Kidney (tissue), 14 donors: ENCODE data around the gene PDE4D. TPM values are rescaled to one million over a fixed set of nuclear protein-coding genes. Genes with fewer than 3 reads are reported as not detected.

Source experiments
- DNase-seq, 5 donors: peaks; one replicate each; pipeline ENCODE4 v3.0.0-alpha.2; 2013 to 2020
- FAIRE-seq: peaks from 2 replicates; lab custom pipeline; 2012; peaks lifted over from hg19 to GRCh38; lab: Jason Lieb, UNC
- H3K27ac ChIP-seq, 2 donors: one replicate each; pipeline ENCODE4 v1.7.0; 2013; ENCODE audit warnings: low read depth in 2 of 2, low read length in 2 of 2, inconsistent platforms in 1 of 2
- H3K27me3 ChIP-seq: one replicate; pipeline ENCODE4 v1.7.1; 2013; ENCODE audit warnings: low read length, inconsistent platforms; ENCODE audit not compliant: control insufficient read depth, insufficient read depth
- H3K36me3 ChIP-seq, 3 donors: one replicate each; pipeline versions ENCODE4 v1.7.0 to v1.7.1; 2013; ENCODE audit warnings: low read length in 3 of 3, control low read depth in 1 of 3, inconsistent platforms in 1 of 3; ENCODE audit not compliant: insufficient read depth in 3 of 3, control insufficient read depth in 2 of 3
- H3K4me1 ChIP-seq, 3 donors: one replicate each; pipeline versions ENCODE4 v1.7.0 to v1.7.1; 2013; ENCODE audit warnings: low read length in 3 of 3, inconsistent platforms in 1 of 3, low read depth in 1 of 3; ENCODE audit not compliant: control insufficient read depth in 2 of 3, insufficient read depth in 2 of 3
- H3K4me3 ChIP-seq, 3 donors: one replicate each; pipeline versions ENCODE4 v1.7.0 to v1.8.1; 2013; ENCODE audit warnings: low read length in 3 of 3, control low read depth in 1 of 3, inconsistent platforms in 1 of 3
- H3K9ac ChIP-seq, 3 donors: one replicate each; pipeline versions ENCODE4 v1.7.0 to v1.7.1; 2013; ENCODE audit warnings: low read length in 3 of 3, control low read depth in 1 of 3, inconsistent platforms in 1 of 3
- H3K9me3 ChIP-seq, 3 donors: one replicate each; pipeline versions ENCODE4 v1.7.0 to v1.7.1; 2013; ENCODE audit warnings: low read length in 3 of 3, control low read depth in 1 of 3, inconsistent platforms in 1 of 3; ENCODE audit not compliant: control insufficient read depth in 2 of 3, insufficient read depth in 1 of 3
- CTCF ChIP-seq: IDR thresholded peaks from 3 replicates; pipeline ENCODE4 v1.5.1; 2012; ENCODE audit warnings: mild to moderate bottlenecking, moderate library complexity, borderline replicate concordance; ENCODE audit not compliant: insufficient read depth; ENCODE audit errors: extremely low read depth
- intact Hi-C: fragments of 100-400 bp; cut with DNase I; formaldehyde crosslinking; loops from one replicate; pipeline ENCODE4 v1.11.1; 2022
- polyA plus RNA-seq: library from polyadenylated mRNA; stranded (reverse); fragments of 350-450 nt; fragmentation: Illumina TruSeq; extraction: RNeasy Lipid Tissue Mini Kit (QIAGEN cat#74804); gene quantifications from one replicate; pipeline ENCODE4 v1.2.3, GENCODE V29; 2014; ENCODE audit warnings: low read depth, low replicate concordance; ENCODE audit not compliant: insufficient read depth
- total RNA-seq: library from RNA; stranded (reverse); fragmentation: NEBNext Ultra II Directional; extraction: Animal tissue kit (Norgen Biotek cat#: 25700); gene quantifications from one replicate; pipeline ENCODE4 v1.2.1, GENCODE V29; 2021
- donor health status: control.
- donor health status: control.
- donor health status: control.
- donor health status: control.
- donor health status: control.
- donor health status: DM: yes; HTN: yes; CAD: no.
- donor health status: Normal renal cell carcinoma (clear cell type).

Gene PDE4D
- total and polyA plus RNA-seq, 2 donors from 2014 or later: 9.2 to 78.9 TPM

- no peak overlapping the region for H3K4me3 ChIP-seq
- TF ChIP-seq CTCF: no peak
- H3K27me3 ChIP-seq: no peaks in the 10 kb centered on the region
- DNase-seq (no peak), FAIRE-seq (peak; percentile 3)
- no peaks in the 10 kb centered on the region for H3K4me1 ChIP-seq
- H3K9ac ChIP-seq: no peak overlapping the region
- no peaks in the 10 kb centered on the region for H3K9me3 ChIP-seq
- intact Hi-C loops: no loop called here
- no peaks in the 10 kb centered on the region for H3K36me3 ChIP-seq
- H3K27ac ChIP-seq: no peak overlapping the region
Measured at GRCh38 chr5:59036274-59036961, 857.1 kb downstream of the PDE4D start.

- H3K27me3 ChIP-seq: no peaks in the 10 kb centered on the region
- H3K4me3 ChIP-seq: no peak overlapping the region
- no peak for TF ChIP-seq CTCF
- H3K9ac ChIP-seq: no peak overlapping the region
- intact Hi-C loops: no loop called here
- no peaks in the 10 kb centered on the region for H3K36me3 ChIP-seq
- H3K4me1 ChIP-seq: no peaks in the 10 kb centered on the region
- no peak overlapping the region for H3K27ac ChIP-seq
- DNase-seq: no peak
- no peaks in the 10 kb centered on the region for H3K9me3 ChIP-seq
- FAIRE-seq: no peak
Measured at GRCh38 chr5:59035681-59036080, 857.8 kb downstream of the PDE4D start.

- Histone ChIP-seq H3K9me3 (peaks cover 0 to 3% (median 0%) of the 10 kb centered on the region in 3 donors), H3K36me3 (no peaks in the 10 kb centered on the region), H3K4me3 (no peak overlapping the region), H3K9ac (no peak overlapping the region), H3K27ac (no peak overlapping the region), H3K27me3 (no peaks in the 10 kb centered on the region), H3K4me1 (no peaks in the 10 kb centered on the region)
- intact Hi-C loops: no loop called here
- FAIRE-seq (no peak), DNase-seq (peak in 2 of 5 donors; percentile 62 to 80)
- TF ChIP-seq CTCF: peak; percentile 16
Measured at GRCh38 chr5:59034498-59035186, 858.9 kb downstream of the PDE4D start.
